SK-N-SH (cell line): ENCODE measurements around the gene MDH2. TPM values are rescaled to one million over a fixed set of nuclear protein-coding genes. Genes with fewer than 3 reads are reported as not detected.

Experiments
- CTCF ChIA-PET: fragments of 300-600, 350-600 bp; formaldehyde crosslinking; extraction: SDS; loops from one replicate; lab custom pipeline; 2021; lab: Yijun Ruan, JAX
- POLR2A ChIA-PET: fragments of 350-600 bp; sonication (Branson Sonifier 250); formaldehyde crosslinking; extraction: SDS; loops from one replicate; lab custom pipeline; 2020; ENCODE audit warnings: antibody characterized with exemption, inconsistent platforms; lab: Yijun Ruan, JAX
- DNase-seq: peaks from one replicate; pipeline ENCODE4 v3.0.0; 2012
- H2AFZ ChIP-seq: fragments of 200-600 bp; sonication (generic); 2 replicates; pipeline ENCODE4 v1.8.1; 2016; ENCODE audit warnings: antibody characterized with exemption, mild to moderate bottlenecking, low read depth
- H3F3A ChIP-seq: fragments of 200-600 bp; sonication (generic); replicated peaks from 2 replicates; pipeline ENCODE3; 2016; ENCODE audit warnings: antibody characterized with exemption, mild to moderate bottlenecking; ENCODE audit not compliant: insufficient read depth
- H3K27ac ChIP-seq, 2 experiments: fragments of 200-500 bp in 1 of 2; fragments of 200-600 bp in 1 of 2; sonication (Bioruptor generic) in 1 of 2; sonication (generic), shearing (Covaris generic) in 1 of 2; 2 replicates each; pipeline versions ENCODE4 v1.5.1 to v1.6.1; 2014 to 2016; ENCODE audit warnings: low read depth in 2 of 2, inconsistent platforms in 1 of 2, low read length in 1 of 2, mild to moderate bottlenecking in 1 of 2, mixed read lengths in 1 of 2
- H3K27me3 ChIP-seq: fragments of 200-600 bp; sonication (generic), shearing (Covaris generic); 2 replicates; pipeline ENCODE4 v1.6.1; 2016; ENCODE audit warnings: mixed run types; ENCODE audit not compliant: insufficient read depth
- H3K36me3 ChIP-seq, 2 experiments: fragments of 200-500 bp in 1 of 2; fragments of 200-600 bp in 1 of 2; sonication (Bioruptor generic) in 1 of 2; sonication (generic) in 1 of 2; replicated peaks in 1 of 2; 2 replicates each; pipeline versions ENCODE3 to v1.5.1; 2014 to 2016; ENCODE audit warnings: low read length in 1 of 2, mild to moderate bottlenecking in 1 of 2; ENCODE audit not compliant: insufficient read depth in 2 of 2, control insufficient read depth in 1 of 2
- H3K4me1 ChIP-seq, 2 experiments: fragments of 200-500 bp in 1 of 2; fragments of 200-600 bp in 1 of 2; sonication (Bioruptor generic) in 1 of 2; sonication (generic), shearing (Covaris generic) in 1 of 2; 2 replicates each; pipeline versions ENCODE4 v1.5.1 to v1.6.1; 2014 to 2016; ENCODE audit warnings: low read depth in 1 of 2, low read length in 1 of 2, mixed run types in 1 of 2; ENCODE audit not compliant: insufficient read depth in 2 of 2, control insufficient read depth in 1 of 2
- H3K4me2 ChIP-seq: fragments of 200-600 bp; sonication (generic), shearing (Covaris generic); 2 replicates; pipeline ENCODE4 v1.6.1; 2017; ENCODE audit warnings: mixed run types
- H3K4me3 ChIP-seq, 2 experiments: fragments of 200-500 bp in 1 of 2; fragments of 200-600 bp in 1 of 2; sonication (Bioruptor generic) in 1 of 2; sonication (generic), shearing (Covaris generic) in 1 of 2; 2 replicates each; pipeline versions ENCODE4 v1.5.1 to v1.8.1; 2014 to 2016; ENCODE audit warnings: low read depth in 2 of 2, inconsistent platforms in 1 of 2, low read length in 1 of 2, mild to moderate bottlenecking in 1 of 2, mixed read lengths in 1 of 2, moderate library complexity in 1 of 2
- H3K79me2 ChIP-seq: fragments of 200-600 bp; sonication (generic); 2 replicates; pipeline ENCODE4 v1.8.1; 2017; ENCODE audit warnings: mild to moderate bottlenecking; ENCODE audit not compliant: insufficient read depth
- H3K9ac ChIP-seq: fragments of 200-600 bp; sonication (generic); 2 replicates; pipeline ENCODE4 v1.6.1; 2017; ENCODE audit warnings: mixed run types
- H3K9me2 ChIP-seq: fragments of 200-600 bp; sonication (generic); 2 replicates; pipeline ENCODE4 v1.6.1; 2017; ENCODE audit warnings: mixed run types
- H3K9me3 ChIP-seq: fragments of 200-600 bp; sonication (generic); 2 replicates; pipeline ENCODE4 v1.6.1; 2017; ENCODE audit warnings: mixed run types, mild to moderate bottlenecking, moderate library complexity
- H4K20me1 ChIP-seq: fragments of 200-600 bp; sonication (generic); 2 replicates; pipeline ENCODE4 v1.6.1; 2017; ENCODE audit warnings: mild to moderate bottlenecking, mixed run types; ENCODE audit not compliant: insufficient read depth
- CHD2 ChIP-seq: fragments of 150-350 bp; IDR thresholded peaks from 2 replicates; pipeline ENCODE4 v1.6.1; 2018; ENCODE audit warnings: low read length; ENCODE audit not compliant: partially characterized antibody
- CTCF ChIP-seq: fragments of 200-600 bp; sonication (generic); IDR thresholded peaks from 2 replicates; pipeline ENCODE4 v1.6.1; 2017; ENCODE audit warnings: antibody characterized with exemption, mild to moderate bottlenecking, moderate library complexity
- ELF1 ChIP-seq: IDR thresholded peaks from 2 replicates; pipeline ENCODE4 v1.4.0; 2012
- FOXJ3 ChIP-seq: sonication (generic); formaldehyde crosslinking; IDR thresholded peaks from 2 replicates; pipeline ENCODE4 v1.5.1; 2020; ENCODE audit warnings: mild to moderate bottlenecking, missing genetic modification reagents
- GABPA ChIP-seq: IDR thresholded peaks from 2 replicates; pipeline ENCODE4 v1.4.0; 2012; ENCODE audit warnings: low read depth, mild to moderate bottlenecking
- GATA2 ChIP-seq: sonication (generic); formaldehyde crosslinking; IDR thresholded peaks from 2 replicates; pipeline ENCODE4 v1.5.0; 2020; ENCODE audit warnings: mild to moderate bottlenecking, missing genetic modification reagents
- JUND ChIP-seq: IDR thresholded peaks from 2 replicates; pipeline ENCODE4 v1.4.0; 2012
- MAX ChIP-seq: IDR thresholded peaks from 2 replicates; pipeline ENCODE4 v1.4.0; 2012; ENCODE audit warnings: low read depth
- MXI1 ChIP-seq: IDR thresholded peaks from 2 replicates; pipeline ENCODE4 v1.6.1; 2012; ENCODE audit warnings: mild to moderate bottlenecking, low read depth, low read length, improper control_type of control experiment
- NFIC ChIP-seq: IDR thresholded peaks from 2 replicates; pipeline ENCODE4 v1.4.0; 2012; ENCODE audit warnings: borderline replicate concordance
- NRF1 ChIP-seq: IDR thresholded peaks from 2 replicates; pipeline ENCODE4 v1.6.1; 2012; ENCODE audit warnings: low read depth, mild to moderate bottlenecking, low read length
- PBX3 ChIP-seq: IDR thresholded peaks from 2 replicates; pipeline ENCODE4; 2012
- POLR2AphosphoS5 ChIP-seq: IDR thresholded peaks from 2 replicates; pipeline ENCODE4 v1.6.1; 2012; ENCODE audit warnings: low read depth, low read length
- RAD21 ChIP-seq: IDR thresholded peaks from 2 replicates; pipeline ENCODE4 v1.6.1; 2012; ENCODE audit warnings: mild to moderate bottlenecking, low read length
- RCOR1 ChIP-seq: fragments of 150-350 bp; IDR thresholded peaks from 2 replicates; pipeline ENCODE4 v1.6.1; 2017; ENCODE audit warnings: antibody characterized with exemption, low read length
- REST ChIP-seq: IDR thresholded peaks from 2 replicates; pipeline ENCODE4 v1.6.1; 2012; ENCODE audit warnings: mild to moderate bottlenecking, low read depth, low read length, moderate library complexity
- SIN3A ChIP-seq: IDR thresholded peaks from 2 replicates; pipeline ENCODE4 v1.6.1; 2012; ENCODE audit warnings: low read depth, mild to moderate bottlenecking, low read length, moderate library complexity, borderline replicate concordance
- TAF1 ChIP-seq: IDR thresholded peaks from 2 replicates; pipeline ENCODE4 v1.6.1; 2012; ENCODE audit warnings: low read depth, mild to moderate bottlenecking, low read length, moderate library complexity, borderline replicate concordance
- TEAD4 ChIP-seq: IDR thresholded peaks from 2 replicates; pipeline ENCODE4 v1.4.0; 2012; ENCODE audit warnings: mild to moderate bottlenecking, borderline replicate concordance; ENCODE audit not compliant: insufficient read depth
- USF1 ChIP-seq: IDR thresholded peaks from 2 replicates; pipeline ENCODE4 v1.4.0; 2012; ENCODE audit warnings: low read depth, borderline replicate concordance
- YY1 ChIP-seq: IDR thresholded peaks from 2 replicates; pipeline ENCODE4 v1.4.0; 2012; ENCODE audit warnings: low read depth, mild to moderate bottlenecking
- ZBTB33 ChIP-seq: IDR thresholded peaks from 2 replicates; pipeline ENCODE4 v1.4.0; 2012; ENCODE audit warnings: low read depth, borderline replicate concordance
- WGBS: methylation state at CpG from one replicate; pipeline ENCODE4 v1.1.6; 2017; ENCODE audit warnings: low lambda C conversion rate; 5-methylcytosine and 5-hydroxymethylcytosine counted together
- polyA plus RNA-seq, 3 experiments: library from polyadenylated mRNA; depleted of rRNA; stranded (reverse); fragments of >200 nt; gene quantifications; 2 replicates each; pipeline ENCODE4 v1.2.3, GENCODE V29; 2012

Gene MDH2
- 244 and 301 TPM in 2 replicates for polyA plus RNA-seq (2012; rRNA removed)
- polyA plus RNA-seq (2012; cell fraction: cytosol; rRNA removed): 157 and 199 TPM in 2 replicates
- 189 and 235 TPM in 2 replicates for polyA plus RNA-seq (2012; cell fraction: nucleus; rRNA removed)

GRCh38 chr7:76047811-76048667, at the start of gene MDH2, which contains the start of gene STYXL1:
Gene MDH2 (plus strand): TSS chr7:76048106. CDS start chr7:76048161, 55 bp downstream.
Gene STYXL1 (minus strand): TSS chr7:76048000. CDS start chr7:76030523, 17,477 bp downstream.
- DNase-seq: peak; percentile 99
- H3K4me1 ChIP-seq: peaks cover 0 to 9% of the 10 kb centered on the region in 2 experiments; a peak in 2 of 4 replicates
- peak within 1 kb of the TSS; percentile 81 to 86 for H3K27ac ChIP-seq
- H4K20me1 ChIP-seq: peaks cover 21% of the 10 kb centered on the region
- WGBS: 1% methylated on average over 34 of the region's 58 CpGs
- H3K27me3 ChIP-seq: no peaks in the 10 kb centered on the region
- CTCF ChIA-PET: interaction anchor here (0.6 to 2.0 kb wide), 13 partner anchors 8 to 270 kb away, joined by 3 to 10 read pairs (median 3); no protein-coding TSS in a partner anchor
- peak within 1 kb of the TSS; percentile 92 for H2AFZ ChIP-seq
- H3K9ac ChIP-seq: peak within 1 kb of the TSS; percentile 97
- H3K4me3 ChIP-seq: peak within 1 kb of the TSS; percentile 73 to 97
- H3K9me3 ChIP-seq: no peaks in the 10 kb centered on the region
- POLR2A ChIA-PET: interaction anchor here (0.6 to 1.6 kb wide), 20 partner anchors 9 to 1963 kb away, joined by 3 to 10 read pairs (median 4); partner anchors contain the start of genes POR, RHBDD2 and TMEM120A
- H3F3A ChIP-seq: peaks cover 6% of the 10 kb centered on the region
- H3K79me2 ChIP-seq: peaks cover 96% of the 10 kb centered on the region
- H3K36me3 ChIP-seq: peaks cover 6% of the 10 kb centered on the region in 2 experiments
- peak within 1 kb of the TSS; percentile 97 for H3K4me2 ChIP-seq
- no peaks in the 10 kb centered on the region for H3K9me2 ChIP-seq
- TF ChIP-seq MAX: peak; percentile 98
- peak; percentile 99 for TF ChIP-seq MXI1
- TF ChIP-seq SIN3A: peak; percentile 100
- no peak for TF ChIP-seq RAD21
- no peak; the same call in 1 of the 2 replicates for TF ChIP-seq JUND
- peak; percentile 60; the same call in 1 of the 2 replicates for TF ChIP-seq NFIC
- 0 out of 2 replicates have a peak, but pooled peaks have one; percentile 10 for TF ChIP-seq TEAD4
- TF ChIP-seq USF1: 0 out of 2 replicates have a peak, but pooled peaks have one; percentile 33
- peak; percentile 52; the same call in 1 of the 2 replicates for TF ChIP-seq RCOR1
- peak; percentile 98 for TF ChIP-seq POLR2AphosphoS5
- no peak for TF ChIP-seq GATA2 (CRISPR knock-in tag)
- TF ChIP-seq CHD2: peak; percentile 100
- TF ChIP-seq ELF1: peak; percentile 99
- TF ChIP-seq YY1: peak; percentile 49
- 0 out of 2 replicates have a peak, but pooled peaks have one; percentile 39 for TF ChIP-seq REST
- TF ChIP-seq ZBTB33: peak; percentile 100
- TF ChIP-seq GABPA: peak; percentile 97
- peak; percentile 97 for TF ChIP-seq TAF1
- TF ChIP-seq FOXJ3: peak; percentile 42; the same call in 1 of the 2 replicates
- TF ChIP-seq PBX3: peak; percentile 16; the same call in 1 of the 2 replicates
- no peak for TF ChIP-seq NRF1
- TF ChIP-seq CTCF: no peak
